ENCODE measurements around the gene CFL1. TPM values are rescaled to one million over a fixed set of nuclear protein-coding genes. Genes with fewer than 3 reads are reported as not detected.

CFL1 gene
- total and polyA plus RNA-seq, 9 donors, result 215 to 693 (median 476) TPM

DNA sequence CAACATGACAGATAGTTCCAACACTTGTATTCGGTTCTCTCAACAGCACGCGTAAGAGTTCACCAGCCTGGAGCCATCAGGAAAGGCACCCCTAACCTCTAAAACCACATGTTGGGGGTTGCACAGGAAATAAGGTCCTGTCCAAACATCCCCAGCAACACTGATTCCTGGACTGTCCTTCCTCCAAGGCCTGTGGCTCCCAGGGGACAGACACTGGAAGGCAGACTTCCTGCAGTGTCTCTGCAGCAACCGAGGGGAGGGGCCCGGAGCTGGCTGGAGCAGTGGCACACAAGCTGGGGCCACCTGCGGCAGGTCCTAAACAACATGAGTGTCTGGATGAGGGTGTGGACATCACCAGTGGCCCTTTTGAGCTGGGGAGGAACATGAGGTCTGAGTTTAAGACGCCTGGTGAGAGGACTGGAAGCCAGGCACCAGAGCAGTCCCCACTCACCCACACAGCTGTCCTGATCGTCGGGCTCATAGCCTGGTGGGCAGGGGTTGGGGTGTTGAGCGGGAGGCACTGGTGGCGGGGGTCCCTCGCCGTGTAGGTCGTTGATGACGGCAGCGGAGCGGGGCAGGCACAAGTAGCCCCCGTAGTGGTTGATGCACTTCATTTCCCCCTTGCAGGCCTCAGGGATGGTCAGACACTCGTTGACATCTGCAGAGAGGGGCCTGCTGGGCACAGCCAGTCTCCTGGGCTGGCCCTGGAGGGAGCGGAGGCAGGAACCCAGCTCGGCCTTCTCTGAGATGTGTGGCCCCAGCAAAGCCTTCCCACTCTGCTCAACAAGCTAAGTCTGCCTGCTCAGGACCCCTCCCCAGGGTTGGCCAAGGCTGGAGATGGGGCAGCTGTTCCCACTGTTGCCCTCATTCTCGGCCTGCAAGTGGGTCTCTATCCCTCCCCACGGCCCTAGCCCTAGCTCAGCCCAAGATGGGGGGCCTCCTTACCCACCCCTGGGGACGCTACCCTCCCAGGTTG lies 13.0 kb upstream of the CFL1 start:
- DNase-seq, result peak in 3 of 5 donors; percentile 29 to 38 (median 36)

DNA sequence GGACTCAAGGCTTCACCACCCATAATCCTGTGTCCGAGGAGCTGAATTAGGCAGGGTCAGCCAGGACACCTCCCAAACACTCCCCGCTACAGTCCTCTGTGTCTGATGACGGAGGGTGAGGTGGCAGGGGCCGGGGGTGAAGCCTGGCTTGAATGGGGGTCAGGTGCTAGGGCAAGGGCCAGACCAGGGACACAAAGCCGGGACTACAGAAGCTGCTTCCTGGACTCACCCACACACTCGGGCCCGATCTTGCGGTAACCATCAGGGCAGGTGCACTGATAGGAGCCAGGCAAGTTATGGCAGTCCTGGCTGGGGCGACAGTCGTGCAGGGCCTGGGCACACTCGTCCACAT lies 12.3 kb upstream of the CFL1 start:
- 73 to 84% (median 76%) methylated on average over 11 of the region's 11 CpGs for WGBS, 3 donors
- no peak overlapping the region for H3K4me3 ChIP-seq
- H3K27ac ChIP-seq, result no peak overlapping the region
- intact Hi-C loops (cut with DNase I), result no loop called here
- H3K27me3 ChIP-seq, result no peaks in the 10 kb centered on the region
- TF ChIP-seq EP300 (IDR thresholded peaks at IDR 0.05), result no peak
- TF ChIP-seq POLR2A (IDR thresholded peaks at IDR 0.05), result no peak
- TF ChIP-seq, protein P1, sequence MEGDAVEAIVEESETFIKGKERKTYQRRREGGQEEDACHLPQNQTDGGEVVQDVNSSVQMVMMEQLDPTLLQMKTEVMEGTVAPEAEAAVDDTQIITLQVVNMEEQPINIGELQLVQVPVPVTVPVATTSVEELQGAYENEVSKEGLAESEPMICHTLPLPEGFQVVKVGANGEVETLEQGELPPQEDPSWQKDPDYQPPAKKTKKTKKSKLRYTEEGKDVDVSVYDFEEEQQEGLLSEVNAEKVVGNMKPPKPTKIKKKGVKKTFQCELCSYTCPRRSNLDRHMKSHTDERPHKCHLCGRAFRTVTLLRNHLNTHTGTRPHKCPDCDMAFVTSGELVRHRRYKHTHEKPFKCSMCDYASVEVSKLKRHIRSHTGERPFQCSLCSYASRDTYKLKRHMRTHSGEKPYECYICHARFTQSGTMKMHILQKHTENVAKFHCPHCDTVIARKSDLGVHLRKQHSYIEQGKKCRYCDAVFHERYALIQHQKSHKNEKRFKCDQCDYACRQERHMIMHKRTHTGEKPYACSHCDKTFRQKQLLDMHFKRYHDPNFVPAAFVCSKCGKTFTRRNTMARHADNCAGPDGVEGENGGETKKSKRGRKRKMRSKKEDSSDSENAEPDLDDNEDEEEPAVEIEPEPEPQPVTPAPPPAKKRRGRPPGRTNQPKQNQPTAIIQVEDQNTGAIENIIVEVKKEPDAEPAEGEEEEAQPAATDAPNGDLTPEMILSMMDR (IDR thresholded peaks at IDR 0.05), result no peak
- no peaks in the 10 kb centered on the region for H3K9me3 ChIP-seq
- H3K36me3 ChIP-seq, result no peaks in the 10 kb centered on the region
- H3K4me1 ChIP-seq (ENCODE audit: insufficient read depth), result peaks cover 4% of the 10 kb centered on the region
- peak in 2 of 5 donors; percentile 21 to 32 for DNase-seq

More for the DNA sequence above, 13.0 kb upstream of the CFL1 start:
- no peak for TF ChIP-seq EP300 (IDR thresholded peaks at IDR 0.05)
- TF ChIP-seq, protein P1 (IDR thresholded peaks at IDR 0.05), result no peak
- TF ChIP-seq POLR2A (IDR thresholded peaks at IDR 0.05), result no peak
- Histone ChIP-seq H3K36me3 (no peaks in the 10 kb centered on the region), H3K4me3 (no peak overlapping the region), H3K9me3 (no peaks in the 10 kb centered on the region), H3K27ac (peak overlapping the region; percentile 85 to 96), H3K4me1 (ENCODE audit: insufficient read depth) (peaks cover 4% of the 10 kb centered on the region), H3K27me3 (no peaks in the 10 kb centered on the region)
- intact Hi-C loops (cut with DNase I), result no loop called here
- WGBS, 3 donors, result 61 to 66% (median 61%) methylated on average over 22 to 24 of the region's 24 CpGs

DNA sequence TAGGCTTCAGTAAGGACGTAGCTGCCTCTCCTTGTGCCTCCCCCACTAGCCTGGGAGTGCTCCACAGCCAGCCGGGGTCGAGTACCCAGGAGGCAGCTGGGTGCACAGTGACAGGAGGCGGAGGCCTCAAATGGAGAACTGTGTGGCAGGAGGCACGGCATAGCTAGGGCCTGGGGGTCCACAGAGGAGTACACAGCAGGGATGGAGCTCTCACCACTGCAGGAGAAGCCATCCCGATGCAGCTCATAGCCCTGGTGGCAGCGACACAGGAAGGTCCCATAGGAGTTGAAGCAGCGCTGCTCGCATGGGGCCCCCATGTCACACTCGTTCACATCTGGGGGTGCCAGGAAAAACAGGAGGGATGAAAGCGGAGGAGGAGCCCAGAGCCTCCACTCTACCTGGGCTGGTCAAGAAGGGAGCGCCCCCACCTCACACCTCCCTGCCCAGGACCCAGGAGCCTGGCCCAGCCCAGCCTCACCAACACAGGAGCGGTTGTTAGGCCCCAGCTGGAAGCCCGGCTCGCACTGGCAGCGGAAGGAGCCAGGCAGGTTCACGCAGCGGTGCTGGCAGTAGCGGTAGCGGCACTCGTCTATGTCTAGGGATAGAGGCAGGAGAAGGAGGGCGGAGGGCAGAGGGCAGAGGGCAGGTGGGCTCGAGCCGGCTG lies 11.8 kb upstream of the CFL1 start:
- H3K4me1 ChIP-seq (ENCODE audit: insufficient read depth), result peaks cover 4% of the 10 kb centered on the region
- no peaks in the 10 kb centered on the region for H3K27me3 ChIP-seq
- H3K36me3 ChIP-seq, result no peaks in the 10 kb centered on the region
- no peak overlapping the region for H3K4me3 ChIP-seq
- DNase-seq, result peak in 3 of 5 donors; percentile 21 to 44 (median 34)
- no peaks in the 10 kb centered on the region for H3K9me3 ChIP-seq
- H3K27ac ChIP-seq, result no peak overlapping the region
- intact Hi-C loops (cut with DNase I), result no loop called here
- TF ChIP-seq EP300 (IDR thresholded peaks at IDR 0.05) (no peak), POLR2A (IDR thresholded peaks at IDR 0.05) (no peak)
- TF ChIP-seq, protein P1 (IDR thresholded peaks at IDR 0.05), result no peak
- WGBS, 3 donors, result 76 to 81% (median 79%) methylated on average over 21 to 24 of the region's 24 CpGs

DNA sequence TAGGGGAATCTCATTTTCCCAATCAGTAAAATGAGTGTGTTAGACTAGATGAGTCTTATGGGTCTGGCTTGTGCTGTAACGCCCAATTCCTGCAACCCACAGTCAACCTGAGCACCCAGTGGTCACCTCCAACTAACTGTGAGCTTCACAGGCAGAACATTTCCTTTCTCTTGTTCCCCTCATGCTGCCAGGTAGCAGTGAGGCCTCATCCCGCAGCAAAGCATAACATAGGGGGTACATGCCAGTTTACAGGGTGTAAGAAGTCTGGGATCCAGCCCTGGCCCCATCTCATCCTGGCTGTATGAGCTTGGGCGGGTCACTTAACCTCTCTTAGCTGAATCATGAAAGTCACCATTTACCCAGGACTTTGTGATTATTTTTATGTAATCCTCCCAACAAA lies 10.9 kb upstream of the CFL1 start:
- intact Hi-C loops (cut with DNase I), result no loop called here
- Histone ChIP-seq H3K36me3 (no peaks in the 10 kb centered on the region), H3K27ac (no peak overlapping the region), H3K9me3 (no peaks in the 10 kb centered on the region), H3K4me1 (ENCODE audit: insufficient read depth) (peaks cover 4% of the 10 kb centered on the region), H3K27me3 (no peaks in the 10 kb centered on the region), H3K4me3 (no peak overlapping the region)
- 80 to 89% (median 87%) methylated on average over 3 of the region's 3 CpGs for WGBS, 3 donors
- DNase-seq, result no peak
- TF ChIP-seq, protein P1 (IDR thresholded peaks at IDR 0.05), result no peak
- TF ChIP-seq EP300 (IDR thresholded peaks at IDR 0.05) (no peak), POLR2A (IDR thresholded peaks at IDR 0.05) (no peak)

Measured in ovary (tissue), 9 donors.